GDM1 (cell line): ENCODE measurements around the gene SPINK1.
"Not testable (repeated sequence)": the region's sequence is repeated elsewhere in the genome, so short reads cannot be mapped to it uniquely, and the experiment has no call there.

Experiments used
- DNase-seq: peaks from one replicate; lab custom pipeline; 2025; lab: John Stamatoyannopoulos, UW

Gene SPINK1, protein sequence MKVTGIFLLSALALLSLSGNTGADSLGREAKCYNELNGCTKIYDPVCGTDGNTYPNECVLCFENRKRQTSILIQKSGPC

DNA sequence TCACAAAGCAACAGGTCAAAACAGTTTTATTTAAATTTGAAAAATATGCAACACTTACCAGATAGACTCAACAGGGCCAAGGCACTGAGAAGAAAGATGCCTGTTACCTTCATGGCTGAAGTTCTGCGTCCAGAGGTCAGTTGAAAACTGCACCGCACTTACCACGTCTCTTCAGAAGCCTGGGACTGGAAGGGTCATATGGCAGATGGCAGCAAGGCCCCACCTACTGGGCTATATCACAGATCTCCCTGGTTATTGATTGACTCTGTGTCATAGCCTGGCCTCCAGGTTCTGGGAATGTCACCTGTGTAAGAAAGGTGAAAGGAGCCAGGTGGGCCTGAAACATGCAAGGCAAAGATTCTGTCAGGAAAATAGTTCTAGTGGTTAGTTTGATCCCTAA is at the start of gene SPINK1:
TSS of gene SPINK1 (minus strand) at position 207 of the 400 bp plus-strand sequence. CDS start at position 113, 94 bp downstream.
- no peak for DNase-seq

DNA sequence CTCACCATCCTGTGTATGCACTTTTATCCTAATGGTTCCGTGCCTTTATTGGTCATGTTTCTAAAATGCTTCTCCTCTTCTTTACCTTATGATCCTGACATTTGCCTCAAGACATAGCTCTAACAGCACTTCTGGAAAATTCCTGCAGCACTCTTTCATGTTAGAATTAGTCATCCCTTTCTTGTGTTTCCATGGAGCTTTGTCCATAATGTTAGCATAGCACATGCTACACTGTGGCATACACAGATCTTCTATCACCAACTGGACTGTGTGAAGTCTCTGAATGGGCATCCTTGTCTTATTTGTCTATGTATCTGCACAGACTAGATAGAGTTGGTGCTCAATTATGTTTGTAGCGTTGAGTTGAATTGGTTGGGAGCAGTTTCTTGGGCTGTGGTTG is 49.0 kb upstream of the SPINK1 start:
- DNase-seq, result no peak

DNA sequence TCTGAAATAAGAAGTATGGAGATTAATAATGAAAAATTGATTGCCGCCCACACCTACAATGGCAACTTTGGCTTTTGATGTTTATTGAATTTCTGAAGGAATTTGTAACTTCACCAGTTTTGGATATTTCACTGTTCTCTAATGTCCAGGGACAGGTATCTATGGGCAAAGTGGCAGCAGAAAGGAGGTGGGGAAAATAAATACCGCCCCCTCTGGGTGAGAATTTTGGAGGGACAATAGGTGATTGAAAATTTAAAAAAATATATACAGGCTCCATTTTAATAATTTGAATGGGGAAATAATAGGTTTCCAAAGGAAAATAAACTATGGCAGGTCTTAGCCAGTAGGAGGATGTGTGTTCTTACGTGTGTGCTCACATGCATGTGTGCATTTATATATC is 48.3 kb upstream of the SPINK1 start:
- DNase-seq, result no peak

DNA sequence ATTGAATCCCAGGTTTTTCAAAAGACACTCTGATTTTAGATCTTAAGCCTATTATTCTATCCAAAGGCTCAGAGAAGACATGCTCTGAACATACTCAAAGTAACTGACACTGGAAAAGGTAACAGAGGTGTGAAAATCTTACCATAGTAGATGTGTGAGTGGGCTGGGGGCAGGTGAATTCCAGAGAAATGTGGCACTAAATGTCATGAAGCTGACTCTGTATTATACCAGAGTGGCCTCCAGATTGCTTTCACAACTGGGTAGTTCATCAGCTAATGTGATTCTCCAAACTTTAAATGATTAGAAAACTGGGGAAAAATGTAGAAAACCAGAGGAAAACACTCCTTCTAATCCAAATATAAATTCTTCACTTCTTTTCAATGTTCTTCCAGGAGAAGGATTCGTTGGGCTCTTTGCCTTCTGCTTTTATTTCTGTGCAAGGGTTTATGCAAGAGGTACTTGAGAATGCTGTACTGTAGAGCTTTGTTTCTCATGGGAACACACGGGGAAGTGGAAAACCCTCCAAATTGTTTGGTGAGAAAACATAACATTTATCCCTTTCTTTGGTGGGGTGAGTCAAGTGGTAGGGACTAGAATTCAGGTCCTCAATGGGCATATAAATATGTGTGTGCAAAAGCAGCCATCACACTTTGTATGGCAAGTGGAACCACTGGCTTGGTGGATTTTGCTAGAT is 46.7 kb upstream of the SPINK1 start, which contains the start of gene SCGB3A2:
TSS of gene SCGB3A2 (plus strand) at position 646 of the 694 bp plus-strand sequence. CDS start 93 bp downstream, outside the sequence.
- DNase-seq, result no peak

DNA sequence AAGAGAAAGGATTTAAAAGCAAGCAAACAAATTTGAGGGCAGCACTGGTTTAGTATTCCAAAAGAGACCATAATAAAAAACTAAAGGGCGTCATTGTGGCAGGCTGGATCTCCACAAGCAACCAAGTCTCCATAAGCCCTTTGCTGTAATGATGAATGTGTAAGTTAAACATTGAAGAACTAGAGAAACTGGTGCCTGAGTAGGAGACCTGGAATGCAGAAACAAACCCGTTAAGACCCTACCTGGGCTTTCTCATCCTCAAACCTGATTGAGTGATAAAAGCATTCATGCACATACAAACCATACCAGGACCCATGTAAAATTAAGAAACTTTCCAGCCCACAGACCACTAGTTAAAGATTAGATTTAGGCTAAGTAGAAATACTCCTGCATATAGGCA is 45.2 kb upstream of the SPINK1 start:
- DNase-seq, result no peak

DNA sequence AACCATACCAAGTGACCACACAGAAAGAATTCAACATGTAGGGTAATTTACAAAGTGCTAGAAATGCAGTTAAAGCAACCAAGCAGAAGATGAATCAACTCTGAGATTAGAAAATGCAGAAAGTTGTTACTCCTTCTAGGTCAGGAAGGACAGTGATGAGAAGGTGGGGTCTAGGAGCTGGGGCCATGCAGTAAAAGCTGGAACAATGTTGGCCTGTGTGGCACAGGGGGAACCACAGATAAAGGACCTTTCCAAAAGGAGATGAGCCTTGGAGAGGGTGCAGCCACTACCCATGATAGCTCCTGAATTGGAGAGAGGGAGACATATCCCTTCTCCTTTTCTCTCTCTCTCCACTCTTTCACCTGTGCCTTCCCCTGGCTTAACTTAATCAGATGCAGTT is 44.7 kb upstream of the SPINK1 start:
- DNase-seq, result no peak

DNA sequence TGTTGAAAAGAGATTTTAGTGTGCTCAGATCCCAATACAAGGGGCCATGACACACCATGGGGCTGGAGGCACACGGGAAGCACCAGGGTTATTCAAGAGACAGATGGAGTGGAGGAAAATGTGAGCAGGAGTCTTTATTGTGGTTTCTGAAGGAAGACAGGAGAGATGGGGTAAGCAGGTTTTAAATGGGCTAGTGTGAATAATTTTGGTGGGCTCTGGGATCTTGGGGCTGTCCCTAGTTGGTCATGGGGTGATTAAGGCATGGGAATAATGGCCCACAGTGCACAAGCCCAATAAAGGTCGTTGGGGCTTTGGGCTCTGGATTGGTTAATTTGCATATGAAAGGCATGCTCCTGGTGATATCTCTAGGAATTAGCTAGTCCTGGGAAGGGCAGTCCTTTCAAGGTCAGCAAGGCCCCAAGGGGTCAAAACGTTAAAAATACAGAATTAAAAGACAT is 43.5 kb upstream of the SPINK1 start:
- DNase-seq, result no peak

DNA sequence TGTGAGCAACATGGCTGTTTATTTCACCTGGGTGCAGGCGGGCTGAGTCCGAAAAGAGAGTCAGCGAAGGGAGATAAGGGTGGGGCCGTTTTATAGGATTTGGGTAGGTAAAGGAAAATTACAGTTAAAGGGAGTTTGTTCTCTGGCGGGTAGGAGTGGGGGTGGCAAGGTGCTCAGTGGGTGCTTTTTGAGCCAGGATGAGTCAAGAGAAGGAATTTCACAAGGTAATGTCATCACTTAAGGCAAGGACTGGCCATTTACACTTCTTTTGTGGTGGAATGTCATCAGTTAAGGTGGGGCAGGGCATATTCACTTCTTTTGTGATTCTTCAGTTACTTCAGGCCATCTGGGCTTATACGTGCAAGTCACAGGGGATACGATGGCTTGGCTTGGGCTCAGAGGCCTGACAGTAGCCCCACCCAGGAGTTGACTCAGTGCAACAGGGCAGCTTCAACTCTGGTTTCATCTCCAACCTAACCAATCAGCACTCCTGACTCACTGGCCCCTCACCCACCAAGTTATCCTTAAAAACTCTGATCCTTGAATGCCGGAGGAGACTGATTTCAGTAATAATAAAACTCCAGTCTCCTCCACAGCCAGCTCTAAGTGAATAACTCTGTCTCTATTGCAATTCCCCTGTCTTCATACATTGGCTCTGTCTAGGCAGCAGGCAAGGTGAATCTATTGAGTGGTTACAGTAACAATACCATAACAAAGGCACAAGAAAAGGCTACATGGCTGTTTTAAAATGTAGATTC is 42.8 kb upstream of the SPINK1 start:
- not testable (repeated sequence) for DNase-seq

DNA sequence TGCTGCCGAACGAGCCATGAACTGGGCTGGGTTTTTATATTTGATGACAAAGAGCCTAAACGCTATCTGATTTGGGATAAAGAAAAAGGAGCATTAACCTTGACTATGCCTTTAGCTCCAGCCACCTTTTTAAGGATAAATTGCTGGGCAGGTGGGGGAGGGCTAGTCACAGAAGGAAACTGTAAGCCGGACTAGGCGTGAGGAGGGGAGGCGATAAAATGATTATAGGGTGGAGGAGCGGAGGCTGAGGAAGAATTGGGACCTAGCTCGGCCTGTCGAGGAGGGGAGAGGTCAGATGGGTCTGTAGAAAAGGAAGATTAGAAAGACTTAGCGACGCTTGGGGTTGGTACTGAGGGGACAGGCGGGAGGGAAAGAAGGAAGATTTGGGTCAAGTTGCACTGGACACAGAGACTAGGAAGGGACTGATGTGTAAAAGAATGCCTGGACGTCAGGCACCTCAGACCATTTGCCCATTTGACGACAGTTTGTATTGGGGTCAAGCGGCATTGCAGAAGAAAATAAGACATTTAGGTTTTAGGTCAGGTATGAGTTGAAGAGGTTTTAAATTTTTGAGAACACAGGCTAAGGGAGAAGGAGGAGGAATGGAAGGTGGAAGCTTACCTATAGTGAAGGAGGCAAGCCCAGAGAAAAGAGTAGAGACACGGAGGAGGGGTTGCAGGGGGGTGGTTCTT is 41.4 kb upstream of the SPINK1 start:
- not testable (repeated sequence) for DNase-seq

DNA sequence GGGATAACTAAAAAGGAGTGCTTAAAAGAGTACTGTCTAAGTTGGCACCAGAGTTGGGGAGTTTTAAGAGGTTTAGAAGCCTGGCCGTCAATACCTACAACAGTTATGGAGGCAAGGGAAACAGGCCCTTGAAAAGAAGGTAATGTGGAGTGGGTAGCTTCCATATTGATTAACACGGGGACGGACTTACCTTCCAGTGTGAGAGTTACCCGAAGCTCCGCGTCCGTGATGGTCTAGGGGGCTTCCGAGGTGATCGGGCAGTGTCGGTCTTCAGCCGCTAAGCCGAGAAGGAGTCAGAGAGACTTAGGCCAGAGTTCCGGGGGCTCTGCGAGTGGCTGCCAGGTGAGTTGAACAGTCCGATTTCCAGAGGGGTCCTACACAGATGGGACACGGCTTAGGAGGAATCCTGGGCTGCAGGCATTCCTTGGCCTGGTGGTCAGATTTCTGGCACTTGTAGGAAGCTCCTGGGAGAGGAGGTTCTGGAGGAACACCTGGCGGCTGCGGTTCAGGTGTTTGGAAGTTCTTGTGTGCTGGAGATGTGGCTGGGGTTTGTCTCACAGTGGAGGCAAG is 40.6 kb upstream of the SPINK1 start:
- not testable (repeated sequence) for DNase-seq

DNA sequence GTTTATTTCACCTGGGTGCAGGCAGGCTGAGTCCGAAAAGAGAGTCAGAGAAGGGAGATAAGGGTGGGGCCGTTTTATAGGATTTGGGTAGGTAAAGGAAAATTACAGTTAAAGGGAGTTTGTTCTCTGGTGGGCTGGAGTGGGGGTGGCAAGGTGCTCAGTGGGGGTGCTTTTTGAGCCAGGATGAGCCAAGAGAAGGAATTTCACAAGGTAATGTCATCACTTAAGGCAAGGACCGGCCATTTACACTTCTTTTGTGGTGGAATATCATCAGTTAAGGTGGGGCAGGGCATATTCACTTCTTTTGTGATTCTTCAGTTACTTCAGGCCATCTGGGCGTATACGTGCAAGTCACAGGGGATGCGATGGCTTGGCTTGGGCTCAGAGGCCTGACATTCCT is 38.4 kb upstream of the SPINK1 start:
- DNase-seq, result not testable (repeated sequence)

DNA sequence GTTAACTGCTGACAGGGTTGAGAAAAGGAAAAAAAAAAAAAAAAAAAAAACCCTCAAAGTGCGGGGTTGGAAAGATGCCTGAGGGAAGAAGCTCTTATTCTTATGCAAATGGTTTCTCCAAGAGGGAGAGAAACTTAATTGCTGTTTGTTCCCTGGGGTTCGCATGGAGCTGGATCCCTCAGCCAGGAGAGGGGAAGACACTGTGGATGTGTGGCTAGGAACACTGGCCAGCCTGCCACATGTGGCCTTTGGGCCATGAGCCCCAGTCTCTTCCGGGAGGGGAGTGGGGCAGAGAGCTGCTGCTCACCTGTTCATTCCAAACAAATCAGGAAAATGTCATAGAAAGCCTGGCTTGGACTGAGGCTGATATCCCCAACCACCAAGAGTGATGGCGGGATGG is 37.6 kb upstream of the SPINK1 start:
- no peak for DNase-seq

DNA sequence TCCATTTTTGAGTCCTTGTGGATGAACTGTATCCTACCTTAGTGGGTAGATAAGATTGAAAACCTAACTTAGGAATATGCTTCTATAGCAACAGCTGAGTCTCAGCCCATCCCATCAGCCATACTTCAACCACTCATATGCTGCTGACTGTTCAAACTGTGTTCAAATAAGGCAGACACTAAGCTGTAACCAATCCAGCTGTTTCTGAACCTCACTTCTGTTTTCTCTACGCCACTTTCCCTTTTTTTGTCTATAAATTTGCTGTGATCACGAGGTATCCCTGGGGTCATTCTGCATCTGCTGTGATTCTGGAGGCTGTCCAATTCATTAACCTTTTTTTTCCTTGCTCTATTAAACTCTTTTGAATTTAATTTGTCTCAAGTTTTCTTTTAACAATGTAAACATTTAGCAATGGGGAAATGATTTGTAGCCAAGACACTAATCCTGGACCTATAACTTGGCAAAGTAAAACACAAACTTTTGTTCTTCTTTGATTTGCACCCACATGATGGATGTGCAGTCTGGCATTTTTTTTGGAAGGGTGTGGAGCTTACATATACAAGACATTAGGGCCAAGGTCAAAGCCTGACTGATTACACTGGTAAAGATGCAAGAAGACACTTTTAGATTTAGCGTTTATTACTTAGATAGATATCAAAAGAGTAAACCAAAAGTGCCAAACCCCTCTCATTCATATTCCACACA is 32.1 kb upstream of the SPINK1 start:
- no peak for DNase-seq

DNA sequence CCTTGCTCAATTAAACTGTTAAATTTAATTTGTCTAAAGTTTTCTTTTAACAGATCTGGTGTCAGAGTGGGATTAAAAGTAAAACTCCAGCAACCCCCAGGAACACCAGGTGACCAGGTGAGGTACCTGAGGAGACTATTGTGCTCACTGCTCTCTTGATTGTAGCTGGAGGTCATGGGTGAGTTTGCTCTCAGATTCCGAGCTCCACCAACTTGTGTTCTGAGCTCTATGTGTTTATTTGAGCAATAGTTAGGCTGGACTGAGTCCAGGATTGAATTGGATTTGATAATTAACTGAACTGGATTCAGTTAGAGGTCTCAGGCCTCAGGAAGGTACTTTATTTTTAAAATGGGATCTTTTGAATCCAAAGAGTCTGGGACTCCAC is 29.2 kb upstream of the SPINK1 start:
- DNase-seq, result no peak

DNA sequence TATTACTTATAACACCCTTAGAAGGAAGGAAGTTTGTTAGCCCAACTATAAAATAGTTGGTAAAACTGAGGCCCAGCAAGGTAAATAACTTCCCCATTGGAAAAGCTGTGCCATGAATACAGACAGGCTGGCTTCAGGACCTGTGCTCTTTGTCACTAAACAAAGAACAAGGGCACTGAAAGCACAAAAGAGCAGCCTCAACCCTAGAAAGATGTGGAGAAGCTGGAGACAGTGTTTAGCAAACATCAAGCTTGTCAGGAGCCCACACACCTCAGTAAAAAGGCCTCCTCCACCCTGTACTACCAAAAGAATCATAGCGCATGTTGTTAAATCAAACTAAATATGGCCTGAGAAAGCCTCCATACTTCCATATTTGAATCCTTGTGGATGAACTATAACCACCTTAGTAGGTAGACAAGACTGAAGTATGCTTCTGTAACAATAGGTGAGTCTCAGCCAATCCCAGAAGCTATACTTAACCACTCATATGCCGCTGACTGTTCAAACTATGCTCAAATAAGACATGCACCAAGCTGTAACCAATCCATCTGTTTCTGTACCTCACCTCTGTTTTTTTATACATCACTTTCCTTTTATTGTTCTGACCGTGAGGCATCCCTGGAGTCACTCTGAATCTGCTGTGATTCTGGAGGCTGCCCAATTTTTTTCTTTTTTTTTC is 28.6 kb upstream of the SPINK1 start:
- DNase-seq, result no peak

DNA sequence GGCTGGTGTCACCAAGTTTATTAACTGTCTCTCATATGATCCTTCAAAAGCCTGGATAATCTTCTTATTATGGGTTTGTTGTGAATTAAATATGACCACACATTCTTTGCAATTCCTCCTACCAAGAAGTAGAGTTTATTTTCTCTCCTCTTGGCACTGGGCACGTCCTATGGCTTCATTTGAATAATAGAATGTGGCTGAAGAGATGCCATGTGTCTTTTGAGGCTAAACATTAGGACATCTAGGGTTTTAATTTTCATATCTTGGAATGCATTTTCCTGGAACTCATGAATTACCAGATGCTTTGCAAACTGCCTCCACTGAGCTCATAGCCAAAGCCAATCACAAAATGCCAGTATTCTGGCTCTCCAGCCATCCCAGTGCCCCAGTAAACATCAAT is 27.1 kb upstream of the SPINK1 start:
- no peak for DNase-seq

DNA sequence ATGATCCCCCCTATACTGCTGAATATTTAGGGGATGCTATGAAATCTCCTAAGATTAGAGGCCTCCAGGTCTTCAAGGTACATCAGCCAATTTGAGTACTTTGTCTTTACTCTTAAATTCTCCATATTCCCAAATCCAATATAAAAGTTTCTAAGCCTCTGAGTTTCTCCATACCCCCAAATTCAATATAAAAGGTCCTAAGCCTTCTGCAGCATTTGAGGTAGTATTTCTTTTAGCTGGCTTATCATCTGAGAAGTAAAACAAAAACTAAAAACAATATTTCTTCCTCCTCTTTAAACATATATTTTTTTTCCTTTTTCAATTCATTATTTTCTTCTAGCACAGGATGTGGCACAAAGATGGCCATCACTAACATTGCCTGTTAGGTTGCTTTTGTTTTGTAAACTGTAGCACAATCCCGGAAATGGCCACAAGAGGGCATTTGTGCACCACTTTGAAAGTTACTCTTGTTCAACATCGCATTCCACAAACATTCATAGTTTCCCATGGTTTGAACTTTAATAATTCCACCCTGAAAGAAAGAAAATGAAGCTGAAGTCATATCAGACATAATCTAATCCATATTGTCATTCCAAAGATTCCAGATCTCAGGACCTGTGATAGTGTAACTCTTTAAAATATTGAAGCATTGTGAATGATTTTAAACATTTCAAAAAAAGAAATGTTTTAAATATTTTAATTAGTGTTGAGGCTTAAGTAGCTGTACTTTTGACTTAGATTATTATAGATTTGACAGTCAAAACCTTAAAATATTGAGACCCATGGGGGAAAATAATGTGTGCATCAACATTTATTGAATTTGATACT is 26.0 kb upstream of the SPINK1 start:
- peak; percentile 3 for DNase-seq

DNA sequence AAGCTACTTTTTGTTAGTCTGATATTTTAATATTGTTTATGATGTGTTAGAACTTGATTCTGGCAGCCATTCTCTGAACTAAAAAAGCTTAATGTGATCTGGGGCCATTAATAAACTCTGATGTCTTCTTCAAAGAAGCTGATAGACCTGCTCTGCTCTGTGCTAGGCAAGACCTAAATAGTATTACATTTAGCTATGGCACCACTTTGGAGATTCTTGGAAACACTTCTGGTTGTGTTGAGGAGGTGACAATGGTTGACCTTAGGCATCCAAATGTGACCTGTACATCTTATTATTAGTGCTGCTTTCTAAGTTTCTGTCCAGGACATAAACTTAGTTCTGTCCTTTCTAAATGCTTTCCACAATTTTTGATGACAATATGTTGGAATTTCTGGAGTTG is 25.3 kb upstream of the SPINK1 start:
- DNase-seq, result no peak

DNA sequence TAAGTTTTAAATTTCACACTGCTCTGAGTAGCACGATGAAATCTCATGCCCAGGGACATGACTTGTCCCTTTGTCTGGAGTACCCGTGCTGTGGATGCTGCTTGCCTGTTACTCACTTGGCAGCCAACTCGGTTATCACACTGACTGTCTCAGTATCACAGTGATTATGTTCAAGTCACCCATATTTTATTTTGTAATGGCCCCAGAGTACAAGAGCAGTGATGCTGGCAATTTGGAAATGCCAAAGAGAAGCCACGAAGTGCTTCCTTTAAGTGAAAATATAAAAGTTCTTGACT is 24.3 kb upstream of the SPINK1 start:
- no peak for DNase-seq
